Measurements from ENCODE around the gene TCEA2. TPM values are rescaled to one million over a fixed set of nuclear protein-coding genes. Genes with fewer than 3 reads are reported as not detected.

TCEA2 gene
- total and polyA plus RNA-seq, 2 of the 13 experiments (the other 11 are each of a cell fraction or from before 2014, with no cell fraction given), result 28.1 to 33.7 TPM

GRCh38 chr20:64062596-64063388, at the start of gene TCEA2 (continued):
- TF ChIP-seq ZNF205 (CRISPR knock-in tag; IDR thresholded peaks at IDR 0.05), result peak; percentile 84
- TF ChIP-seq ZBTB40 (IDR thresholded peaks at IDR 0.05), result no peak
- peak; percentile 89 for TF ChIP-seq ZBTB40 (CRISPR knock-in tag; IDR thresholded peaks at IDR 0.05)
- peak; percentile 93 for TF ChIP-seq ZNF563 (CRISPR knock-in tag; IDR thresholded peaks at IDR 0.05)
- TF ChIP-seq ZNF724P (CRISPR knock-in tag; IDR thresholded peaks at IDR 0.05; ENCODE audit: borderline replicate concordance), result peak; percentile 68; the same call in 1 of the 2 replicates
- peak; percentile 92 for TF ChIP-seq RBM39 (IDR thresholded peaks at IDR 0.05; ENCODE audit: low read depth, low read length, poor library complexity, severe bottlenecking)
- peak; percentile 75 for TF ChIP-seq CHCHD3 (CRISPR knock-in tag; IDR thresholded peaks at IDR 0.05)
- no peak for TF ChIP-seq TRIM24 (CRISPR knock-in tag; IDR thresholded peaks at IDR 0.05)
- 0 out of 2 replicates have a peak, but pooled peaks have one; percentile 68 for TF ChIP-seq ZBTB44 (CRISPR knock-in tag; IDR thresholded peaks at IDR 0.05)
- TF ChIP-seq NPAS2 (CRISPR knock-in tag; IDR thresholded peaks at IDR 0.05; ENCODE audit: borderline replicate concordance), result no peak
- peak; percentile 99 for TF ChIP-seq KLF12 (CRISPR knock-in tag; IDR thresholded peaks at IDR 0.05; ENCODE audit: borderline replicate concordance)
- no peak for TF ChIP-seq ZNF17 (CRISPR knock-in tag; IDR thresholded peaks at IDR 0.05)
- TF ChIP-seq ZNF883 (CRISPR knock-in tag; IDR thresholded peaks at IDR 0.05; ENCODE audit: not compliant biosample characterization), result no peak
- TF ChIP-seq PAXIP1 (CRISPR knock-in tag; conservative IDR thresholded peaks at IDR 0.05), result peak; percentile 73
